SK-N-SH (cell line): ENCODE results near the gene KRTAP4-9. TPM values are rescaled to one million over a fixed set of nuclear protein-coding genes. Genes with fewer than 3 reads are reported as not detected.
A peak's percentile ranks its signal among the peaks of the same experiment; 100 is the strongest.
"Not testable (repeated sequence)": the region's sequence is repeated elsewhere in the genome, so short reads cannot be mapped to it uniquely, and the experiment has no call there.

Experiments used
- CTCF ChIA-PET: fragments of 300-600, 350-600 bp; formaldehyde crosslinking; extraction: SDS; loops from one replicate; lab custom pipeline; 2021; lab: Yijun Ruan, JAX
- POLR2A ChIA-PET: fragments of 350-600 bp; sonication (Branson Sonifier 250); formaldehyde crosslinking; extraction: SDS; loops from one replicate; lab custom pipeline; 2020; ENCODE audit warnings: antibody characterized with exemption, inconsistent platforms; lab: Yijun Ruan, JAX
- DNase-seq: peaks from one replicate; pipeline ENCODE4 v3.0.0; 2012
- H2AFZ ChIP-seq: fragments of 200-600 bp; sonication (generic); 2 replicates; pipeline ENCODE4 v1.8.1; 2016; ENCODE audit warnings: antibody characterized with exemption, mild to moderate bottlenecking, low read depth
- H3F3A ChIP-seq: fragments of 200-600 bp; sonication (generic); replicated peaks from 2 replicates; pipeline ENCODE3; 2016; ENCODE audit warnings: antibody characterized with exemption, mild to moderate bottlenecking; ENCODE audit not compliant: insufficient read depth
- H3K27ac ChIP-seq, 2 experiments: fragments of 200-500 bp in 1 of 2; fragments of 200-600 bp in 1 of 2; sonication (Bioruptor generic) in 1 of 2; sonication (generic), shearing (Covaris generic) in 1 of 2; 2 replicates each; pipeline versions ENCODE4 v1.5.1 to v1.6.1; 2014 to 2016; ENCODE audit warnings: low read depth in 2 of 2, inconsistent platforms in 1 of 2, low read length in 1 of 2, mild to moderate bottlenecking in 1 of 2, mixed read lengths in 1 of 2
- H3K27me3 ChIP-seq: fragments of 200-600 bp; sonication (generic), shearing (Covaris generic); 2 replicates; pipeline ENCODE4 v1.6.1; 2016; ENCODE audit warnings: mixed run types; ENCODE audit not compliant: insufficient read depth
- H3K36me3 ChIP-seq, 2 experiments: fragments of 200-500 bp in 1 of 2; fragments of 200-600 bp in 1 of 2; sonication (Bioruptor generic) in 1 of 2; sonication (generic) in 1 of 2; replicated peaks in 1 of 2; 2 replicates each; pipeline versions ENCODE3 to v1.5.1; 2014 to 2016; ENCODE audit warnings: low read length in 1 of 2, mild to moderate bottlenecking in 1 of 2; ENCODE audit not compliant: insufficient read depth in 2 of 2, control insufficient read depth in 1 of 2
- H3K4me1 ChIP-seq, 2 experiments: fragments of 200-500 bp in 1 of 2; fragments of 200-600 bp in 1 of 2; sonication (Bioruptor generic) in 1 of 2; sonication (generic), shearing (Covaris generic) in 1 of 2; 2 replicates each; pipeline versions ENCODE4 v1.5.1 to v1.6.1; 2014 to 2016; ENCODE audit warnings: low read depth in 1 of 2, low read length in 1 of 2, mixed run types in 1 of 2; ENCODE audit not compliant: insufficient read depth in 2 of 2, control insufficient read depth in 1 of 2
- H3K4me2 ChIP-seq: fragments of 200-600 bp; sonication (generic), shearing (Covaris generic); 2 replicates; pipeline ENCODE4 v1.6.1; 2017; ENCODE audit warnings: mixed run types
- H3K4me3 ChIP-seq, 2 experiments: fragments of 200-500 bp in 1 of 2; fragments of 200-600 bp in 1 of 2; sonication (Bioruptor generic) in 1 of 2; sonication (generic), shearing (Covaris generic) in 1 of 2; 2 replicates each; pipeline versions ENCODE4 v1.5.1 to v1.8.1; 2014 to 2016; ENCODE audit warnings: low read depth in 2 of 2, inconsistent platforms in 1 of 2, low read length in 1 of 2, mild to moderate bottlenecking in 1 of 2, mixed read lengths in 1 of 2, moderate library complexity in 1 of 2
- H3K79me2 ChIP-seq: fragments of 200-600 bp; sonication (generic); 2 replicates; pipeline ENCODE4 v1.8.1; 2017; ENCODE audit warnings: mild to moderate bottlenecking; ENCODE audit not compliant: insufficient read depth
- H3K9ac ChIP-seq: fragments of 200-600 bp; sonication (generic); 2 replicates; pipeline ENCODE4 v1.6.1; 2017; ENCODE audit warnings: mixed run types
- H3K9me2 ChIP-seq: fragments of 200-600 bp; sonication (generic); 2 replicates; pipeline ENCODE4 v1.6.1; 2017; ENCODE audit warnings: mixed run types
- H3K9me3 ChIP-seq: fragments of 200-600 bp; sonication (generic); 2 replicates; pipeline ENCODE4 v1.6.1; 2017; ENCODE audit warnings: mixed run types, mild to moderate bottlenecking, moderate library complexity
- H4K20me1 ChIP-seq: fragments of 200-600 bp; sonication (generic); 2 replicates; pipeline ENCODE4 v1.6.1; 2017; ENCODE audit warnings: mild to moderate bottlenecking, mixed run types; ENCODE audit not compliant: insufficient read depth
- CHD2 ChIP-seq: fragments of 150-350 bp; IDR thresholded peaks from 2 replicates; pipeline ENCODE4 v1.6.1; 2018; ENCODE audit warnings: low read length; ENCODE audit not compliant: partially characterized antibody
- EZH2phosphoT487 ChIP-seq: fragments of 200-600 bp; sonication (generic); IDR thresholded peaks from 2 replicates; pipeline ENCODE4 v1.6.1; 2017; ENCODE audit warnings: low read depth, mixed run types, mild to moderate bottlenecking, antibody characterized with exemption, moderate library complexity, borderline replicate concordance
- FOSL2 ChIP-seq: IDR thresholded peaks from 2 replicates; pipeline ENCODE4 v1.4.0; 2012; ENCODE audit warnings: low read depth, mild to moderate bottlenecking, moderate library complexity, borderline replicate concordance
- FOXM1 ChIP-seq: IDR thresholded peaks from 2 replicates; pipeline ENCODE4 v1.4.0; 2012; ENCODE audit warnings: low read depth, mild to moderate bottlenecking
- JUND ChIP-seq: IDR thresholded peaks from 2 replicates; pipeline ENCODE4 v1.4.0; 2012
- MXI1 ChIP-seq: IDR thresholded peaks from 2 replicates; pipeline ENCODE4 v1.6.1; 2012; ENCODE audit warnings: mild to moderate bottlenecking, low read depth, low read length, improper control_type of control experiment
- NRF1 ChIP-seq: IDR thresholded peaks from 2 replicates; pipeline ENCODE4 v1.6.1; 2012; ENCODE audit warnings: low read depth, mild to moderate bottlenecking, low read length
- RCOR1 ChIP-seq: fragments of 150-350 bp; IDR thresholded peaks from 2 replicates; pipeline ENCODE4 v1.6.1; 2017; ENCODE audit warnings: antibody characterized with exemption, low read length
- RXRA ChIP-seq: IDR thresholded peaks from 2 replicates; pipeline ENCODE4 v1.4.0; 2012; ENCODE audit warnings: low read depth, mild to moderate bottlenecking, borderline replicate concordance
- SIN3A ChIP-seq: IDR thresholded peaks from 2 replicates; pipeline ENCODE4 v1.6.1; 2012; ENCODE audit warnings: low read depth, mild to moderate bottlenecking, low read length, moderate library complexity, borderline replicate concordance
- TAF1 ChIP-seq: IDR thresholded peaks from 2 replicates; pipeline ENCODE4 v1.6.1; 2012; ENCODE audit warnings: low read depth, mild to moderate bottlenecking, low read length, moderate library complexity, borderline replicate concordance
- TCF12 ChIP-seq: IDR thresholded peaks from 2 replicates; pipeline ENCODE4 v1.4.0; 2012
- WGBS: methylation state at CpG from one replicate; pipeline ENCODE4 v1.1.6; 2017; ENCODE audit warnings: low lambda C conversion rate; 5-methylcytosine and 5-hydroxymethylcytosine counted together
- polyA plus RNA-seq, 3 experiments: library from polyadenylated mRNA; depleted of rRNA; stranded (reverse); fragments of >200 nt; gene quantifications; 2 replicates each; pipeline ENCODE4 v1.2.3, GENCODE V29; 2012
- TF ChIP-seq, protein P1 (sequence below): IDR thresholded peaks from 2 replicates; pipeline ENCODE4; 2012
- TF ChIP-seq, protein P2 (sequence below): IDR thresholded peaks from 2 replicates; pipeline ENCODE4 v1.4.0; 2012; ENCODE audit warnings: low read depth, borderline replicate concordance
- TF ChIP-seq, protein P3 (sequence below): IDR thresholded peaks from 2 replicates; pipeline ENCODE4 v1.4.0; 2012; ENCODE audit warnings: low read depth, borderline replicate concordance
- TF ChIP-seq, protein P4 (sequence below): fragments of 150-350 bp; IDR thresholded peaks from 2 replicates; pipeline ENCODE4 v1.6.1; 2016; ENCODE audit warnings: mild to moderate bottlenecking, low read depth, low read length

KRTAP4-9 gene
- polyA plus RNA-seq, 1 of the 3 experiments (the other 2 are of a cell fraction), result not detected

DNA sequence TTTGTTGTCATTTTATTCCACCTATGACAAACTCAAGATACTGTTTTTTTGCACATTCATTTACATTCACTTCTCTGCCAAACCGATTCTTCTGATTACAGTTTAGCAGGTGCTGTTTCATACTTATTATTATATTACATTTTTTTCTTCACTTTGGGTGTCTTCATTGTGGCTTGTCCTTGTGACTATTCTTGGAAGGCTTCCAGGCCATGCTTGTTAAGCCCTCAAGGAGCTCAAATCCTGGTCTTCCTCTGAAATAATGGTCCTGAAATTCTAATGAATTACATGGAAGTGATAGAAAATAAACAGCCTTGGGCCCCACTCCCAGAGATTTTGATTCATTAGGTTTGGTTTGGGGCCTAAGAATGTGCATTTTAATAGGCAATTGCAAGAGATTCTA, 40.9 kb upstream of the KRTAP4-9 start (continued):
- TF ChIP-seq, protein P1, sequence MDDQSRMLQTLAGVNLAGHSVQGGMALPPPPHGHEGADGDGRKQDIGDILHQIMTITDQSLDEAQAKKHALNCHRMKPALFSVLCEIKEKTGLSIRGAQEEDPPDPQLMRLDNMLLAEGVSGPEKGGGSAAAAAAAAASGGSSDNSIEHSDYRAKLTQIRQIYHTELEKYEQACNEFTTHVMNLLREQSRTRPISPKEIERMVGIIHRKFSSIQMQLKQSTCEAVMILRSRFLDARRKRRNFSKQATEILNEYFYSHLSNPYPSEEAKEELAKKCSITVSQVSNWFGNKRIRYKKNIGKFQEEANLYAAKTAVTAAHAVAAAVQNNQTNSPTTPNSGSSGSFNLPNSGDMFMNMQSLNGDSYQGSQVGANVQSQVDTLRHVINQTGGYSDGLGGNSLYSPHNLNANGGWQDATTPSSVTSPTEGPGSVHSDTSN, result no peak
- TF ChIP-seq NRF1 (no peak), EZH2phosphoT487 (no peak), RXRA (no peak)
- TF ChIP-seq, all 33 proteins: peak for 0

DNA sequence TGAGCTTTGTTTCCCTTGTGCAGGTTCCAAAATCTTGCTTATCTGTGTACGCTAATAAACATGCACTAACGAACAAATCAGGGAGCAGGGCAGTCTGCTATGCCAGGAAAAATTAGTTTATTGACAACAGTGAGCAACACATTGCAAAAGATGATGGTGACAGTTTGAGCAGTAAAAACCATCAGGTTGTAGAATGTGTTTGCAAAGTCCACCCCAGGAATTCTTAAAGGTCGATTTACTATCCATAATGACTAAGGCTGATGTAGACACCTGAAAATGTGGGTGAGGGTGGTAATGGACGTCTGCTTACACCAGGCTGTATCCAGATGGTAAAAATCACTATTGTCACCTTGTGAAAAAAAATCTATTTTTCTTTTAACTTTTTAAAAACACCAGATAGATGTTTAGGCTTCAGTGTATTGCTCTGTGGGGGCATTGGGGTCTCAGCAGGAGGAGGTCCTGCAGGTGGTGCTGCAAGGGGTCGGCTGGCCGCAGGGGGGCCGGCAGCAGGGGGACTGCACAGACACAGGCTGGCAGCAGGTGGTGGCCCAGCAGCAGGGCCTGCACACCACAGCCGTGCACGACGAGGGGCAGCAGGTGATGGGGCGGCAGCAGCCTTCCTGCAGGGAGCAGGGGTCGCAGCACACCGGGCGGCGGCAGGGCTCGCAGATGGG, 40.0 kb upstream of the KRTAP4-9 start:
- POLR2A ChIA-PET, result not testable (repeated sequence)

DNA sequence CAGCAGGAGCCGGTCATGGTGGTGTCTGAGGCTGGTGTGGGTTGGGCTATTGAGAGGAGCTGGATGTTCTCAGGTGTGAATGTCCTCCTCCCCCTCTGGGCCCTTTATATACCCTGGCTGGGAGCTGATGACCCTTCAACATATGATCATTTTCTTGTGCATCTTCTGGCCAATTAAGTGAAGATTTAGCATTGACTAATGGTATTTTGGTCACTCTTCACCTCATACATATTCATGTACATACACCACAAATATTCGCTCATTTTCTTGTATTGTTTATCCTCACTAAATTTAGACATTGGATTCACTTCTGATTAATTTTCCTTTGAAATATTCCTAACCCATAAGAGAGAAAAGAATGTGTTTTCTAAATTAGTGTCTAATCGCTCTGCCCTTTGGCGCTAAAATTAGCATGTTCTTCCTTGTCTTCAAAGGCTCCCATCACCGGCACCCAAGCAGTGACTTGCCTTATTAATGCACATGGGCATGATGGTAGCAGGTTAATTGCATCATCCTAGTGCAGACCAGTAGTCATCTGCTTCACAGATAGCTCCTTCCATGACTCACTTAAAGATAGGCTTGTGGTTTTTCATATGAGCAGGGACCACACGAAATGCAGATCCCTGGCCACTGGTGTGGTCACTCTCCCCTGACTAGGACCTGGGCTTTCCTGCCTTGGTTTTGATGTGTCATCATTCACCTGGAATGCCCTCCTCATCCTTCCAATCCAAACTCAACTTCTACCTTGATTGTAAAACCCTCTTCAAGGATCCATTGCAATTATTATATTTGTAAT, 39.2 kb upstream of the KRTAP4-9 start, which contains the start of gene KRTAP2-4:
Gene KRTAP2-4, minus strand, starts transcription at position 51 of the 796 bp plus-strand sequence. Its CDS starts 34 bp downstream, at position 17.
- CTCF ChIA-PET, result no interaction called here
- TF ChIP-seq CHD2 (no peak), EZH2phosphoT487 (no peak), TCF12 (peak; percentile 77), MXI1 (no peak), FOXM1 (no peak), TAF1 (no peak), RCOR1 (no peak), SIN3A (no peak), FOSL2 (peak; percentile 65; the same call in 1 of the 2 replicates), JUND (peak; percentile 43; the same call in 1 of the 2 replicates)
- TF ChIP-seq, protein P2, sequence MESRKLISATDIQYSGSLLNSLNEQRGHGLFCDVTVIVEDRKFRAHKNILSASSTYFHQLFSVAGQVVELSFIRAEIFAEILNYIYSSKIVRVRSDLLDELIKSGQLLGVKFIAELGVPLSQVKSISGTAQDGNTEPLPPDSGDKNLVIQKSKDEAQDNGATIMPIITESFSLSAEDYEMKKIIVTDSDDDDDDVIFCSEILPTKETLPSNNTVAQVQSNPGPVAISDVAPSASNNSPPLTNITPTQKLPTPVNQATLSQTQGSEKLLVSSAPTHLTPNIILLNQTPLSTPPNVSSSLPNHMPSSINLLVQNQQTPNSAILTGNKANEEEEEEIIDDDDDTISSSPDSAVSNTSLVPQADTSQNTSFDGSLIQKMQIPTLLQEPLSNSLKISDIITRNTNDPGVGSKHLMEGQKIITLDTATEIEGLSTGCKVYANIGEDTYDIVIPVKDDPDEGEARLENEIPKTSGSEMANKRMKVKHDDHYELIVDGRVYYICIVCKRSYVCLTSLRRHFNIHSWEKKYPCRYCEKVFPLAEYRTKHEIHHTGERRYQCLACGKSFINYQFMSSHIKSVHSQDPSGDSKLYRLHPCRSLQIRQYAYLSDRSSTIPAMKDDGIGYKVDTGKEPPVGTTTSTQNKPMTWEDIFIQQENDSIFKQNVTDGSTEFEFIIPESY, result 0 out of 2 replicates have a peak, but pooled peaks have one; percentile 27
- TF ChIP-seq, protein P3, sequence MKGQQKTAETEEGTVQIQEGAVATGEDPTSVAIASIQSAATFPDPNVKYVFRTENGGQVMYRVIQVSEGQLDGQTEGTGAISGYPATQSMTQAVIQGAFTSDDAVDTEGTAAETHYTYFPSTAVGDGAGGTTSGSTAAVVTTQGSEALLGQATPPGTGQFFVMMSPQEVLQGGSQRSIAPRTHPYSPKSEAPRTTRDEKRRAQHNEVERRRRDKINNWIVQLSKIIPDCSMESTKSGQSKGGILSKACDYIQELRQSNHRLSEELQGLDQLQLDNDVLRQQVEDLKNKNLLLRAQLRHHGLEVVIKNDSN, result no peak
- TF ChIP-seq, protein P4, sequence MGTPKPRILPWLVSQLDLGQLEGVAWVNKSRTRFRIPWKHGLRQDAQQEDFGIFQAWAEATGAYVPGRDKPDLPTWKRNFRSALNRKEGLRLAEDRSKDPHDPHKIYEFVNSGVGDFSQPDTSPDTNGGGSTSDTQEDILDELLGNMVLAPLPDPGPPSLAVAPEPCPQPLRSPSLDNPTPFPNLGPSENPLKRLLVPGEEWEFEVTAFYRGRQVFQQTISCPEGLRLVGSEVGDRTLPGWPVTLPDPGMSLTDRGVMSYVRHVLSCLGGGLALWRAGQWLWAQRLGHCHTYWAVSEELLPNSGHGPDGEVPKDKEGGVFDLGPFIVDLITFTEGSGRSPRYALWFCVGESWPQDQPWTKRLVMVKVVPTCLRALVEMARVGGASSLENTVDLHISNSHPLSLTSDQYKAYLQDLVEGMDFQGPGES, result no peak

More for the DNA sequence above, 40.0 kb upstream of the KRTAP4-9 start:
- 42% methylated on average over 4 of the region's 16 CpGs for WGBS
- not testable (repeated sequence) for H3K4me3 ChIP-seq, H3K79me2 ChIP-seq, H2AFZ ChIP-seq, H3K9me2 ChIP-seq, DNase-seq, H4K20me1 ChIP-seq, H3K27me3 ChIP-seq, H3K27ac ChIP-seq, H3K9me3 ChIP-seq, H3K36me3 ChIP-seq, H3K4me2 ChIP-seq, H3K9ac ChIP-seq
- CTCF ChIA-PET, result interaction anchor here (1.5 kb wide), 1 partner anchor 390 kb away, joined by 3 read pairs; no protein-coding TSS in a partner anchor
- Histone ChIP-seq H3F3A (peaks cover 14% of the 10 kb centered on the region), H3K4me1 (peaks cover 0 to 16% of the 10 kb centered on the region in 2 experiments; a peak in 2 of 4 replicates)

More for the DNA sequence above, 39.2 kb upstream of the KRTAP4-9 start, which contains the start of gene KRTAP2-4:
- Histone ChIP-seq H3F3A (peaks cover 6% of the 10 kb centered on the region), H3K27ac (no peak within 1 kb of the TSS; a peak in 1 of 4 replicates), H3K9me3 (no peaks in the 10 kb centered on the region), H3K9me2 (no peaks in the 10 kb centered on the region), H3K79me2 (no peaks in the 10 kb centered on the region), H4K20me1 (no peaks in the 10 kb centered on the region), H3K36me3 (no peaks in the 10 kb centered on the region), H3K27me3 (no peaks in the 10 kb centered on the region), H3K4me1 (peaks cover 0 to 16% of the 10 kb centered on the region in 2 experiments; a peak in 2 of 4 replicates), H3K9ac (no peak within 1 kb of the TSS), H3K4me3 (no peak within 1 kb of the TSS), H2AFZ (no peak within 1 kb of the TSS), H3K4me2 (no peak within 1 kb of the TSS)
- POLR2A ChIA-PET, result no interaction called here
- DNase-seq, result no peak
- WGBS, result 43% methylated on average over 5 of the region's 6 CpGs
